OCI-LY1 (cell line): ENCODE results near the gene NECAB2.

Experiments used
- H2AFZ ChIP-seq: fragments of 200-600 bp; sonication (generic), shearing (Covaris generic); 2 replicates; pipeline ENCODE4 v1.6.0; 2014; ENCODE audit warnings: antibody characterized with exemption, mild to moderate bottlenecking, low read length
- H3F3A ChIP-seq: fragments of 200-600 bp; sonication (generic), shearing (Covaris generic); 2 replicates; pipeline ENCODE4 v1.6.0; 2014; ENCODE audit warnings: mild to moderate bottlenecking, antibody characterized with exemption, low read length, moderate library complexity; ENCODE audit not compliant: insufficient read depth
- H3K27ac ChIP-seq: fragments of 200-600 bp; sonication (generic); 2 replicates; pipeline ENCODE4 v1.5.1; 2014; ENCODE audit warnings: low read length, mixed run types, mild to moderate bottlenecking, low read depth; ENCODE audit not compliant: poor library complexity, severe bottlenecking
- H3K27me3 ChIP-seq: fragments of 200-600 bp; sonication (generic); 2 replicates; pipeline ENCODE4 v1.6.0; 2014; ENCODE audit warnings: antibody characterized with exemption, mild to moderate bottlenecking, low read length, moderate library complexity; ENCODE audit not compliant: insufficient read depth
- H3K36me3 ChIP-seq: fragments of 200-600 bp; sonication (generic); 2 replicates; pipeline ENCODE4 v1.6.1; 2014; ENCODE audit warnings: mild to moderate bottlenecking, antibody characterized with exemption, low read length, moderate library complexity, mixed read lengths; ENCODE audit not compliant: insufficient read depth
- H3K4me1 ChIP-seq: fragments of 200-600 bp; sonication (generic); 2 replicates; pipeline ENCODE4 v1.5.1; 2014; ENCODE audit warnings: mild to moderate bottlenecking, low read length, moderate library complexity; ENCODE audit not compliant: insufficient read depth, severe bottlenecking
- H3K4me2 ChIP-seq: fragments of 200-600 bp; sonication (generic), shearing (Covaris generic); 2 replicates; pipeline ENCODE4 v1.6.1; 2014; ENCODE audit warnings: low read length
- H3K4me3 ChIP-seq: fragments of 200-600 bp; sonication (generic); 2 replicates; pipeline ENCODE4 v1.5.1; 2014; ENCODE audit warnings: low read length, low read depth, mild to moderate bottlenecking, mixed read lengths; ENCODE audit not compliant: poor library complexity, severe bottlenecking
- H3K79me2 ChIP-seq: fragments of 200-600 bp; shearing (Covaris generic); 2 replicates; pipeline ENCODE4 v1.6.1; 2016; ENCODE audit warnings: mixed run types, low read length, mixed read lengths; ENCODE audit not compliant: insufficient read depth
- H3K9ac ChIP-seq: fragments of 200-600 bp; sonication (generic), shearing (Covaris generic); 2 replicates; pipeline ENCODE4 v1.6.1; 2014; ENCODE audit warnings: mild to moderate bottlenecking, low read length, mixed read lengths
- H3K9me2 ChIP-seq: fragments of 200-600 bp; sonication (generic), shearing (Covaris generic); 2 replicates; pipeline ENCODE4 v1.6.1; 2014; ENCODE audit warnings: low read depth, mild to moderate bottlenecking, low read length, mixed read lengths
- H3K9me3 ChIP-seq: fragments of 200-600 bp; shearing (Covaris generic); 2 replicates; pipeline ENCODE4 v1.6.1; 2014; ENCODE audit warnings: low read length, mixed read lengths
- H4K20me1 ChIP-seq: fragments of 200-600 bp; sonication (generic), shearing (Covaris generic); 2 replicates; pipeline ENCODE4 v1.6.0; 2016; ENCODE audit warnings: mild to moderate bottlenecking, low read length; ENCODE audit not compliant: insufficient read depth
- CTCF ChIP-seq: fragments of 200-600 bp; sonication (generic), shearing (Covaris generic); IDR thresholded peaks from 2 replicates; pipeline ENCODE4 v1.5.1; 2017; ENCODE audit warnings: mild to moderate bottlenecking, antibody characterized with exemption, low read length, moderate library complexity, mixed read lengths
- EZH2 ChIP-seq: fragments of 200-600 bp; sonication (generic), shearing (Covaris generic); IDR thresholded peaks from 2 replicates; pipeline ENCODE4 v1.8.0; 2017; ENCODE audit warnings: borderline replicate concordance, mixed run types, mild to moderate bottlenecking, antibody characterized with exemption, low read length, moderate library complexity, mixed read lengths

The NECAB2 gene

GRCh38 chr16:83954577-83955016 is 13.4 kb upstream of the NECAB2 start:
- no peak overlapping the region for H3K4me2 ChIP-seq
- no peak overlapping the region for H3K9ac ChIP-seq

GRCh38 chr16:83955218-83956130 is 12.6 kb upstream of the NECAB2 start:
- Histone ChIP-seq H2AFZ (no peak overlapping the region), H3K9me2 (no peaks in the 10 kb centered on the region), H3K27me3 (0 out of 2 replicates have a peak, but pooled peaks cover 5% of the 10 kb centered on the region), H4K20me1 (no peaks in the 10 kb centered on the region), H3K4me2 (no peak overlapping the region), H3K27ac (no peak overlapping the region), H3F3A (no peaks in the 10 kb centered on the region), H3K79me2 (no peaks in the 10 kb centered on the region), H3K4me3 (no peak overlapping the region), H3K4me1 (peaks cover 3% of the 10 kb centered on the region), H3K9ac (no peak overlapping the region), H3K36me3 (no peaks in the 10 kb centered on the region), H3K9me3 (no peaks in the 10 kb centered on the region)
- TF ChIP-seq EZH2 (no peak), CTCF (no peak)

More at GRCh38 chr16:83954577-83955016, 13.4 kb upstream of the NECAB2 start:
- Histone ChIP-seq H3K9me3 (no peaks in the 10 kb centered on the region), H4K20me1 (no peaks in the 10 kb centered on the region), H3K36me3 (no peaks in the 10 kb centered on the region), H3K4me3 (no peak overlapping the region), H3K27ac (no peak overlapping the region), H3F3A (no peaks in the 10 kb centered on the region), H3K4me1 (peaks cover 3% of the 10 kb centered on the region), H3K9me2 (no peaks in the 10 kb centered on the region), H2AFZ (no peak overlapping the region), H3K27me3 (0 out of 2 replicates have a peak, but pooled peaks cover 5% of the 10 kb centered on the region), H3K79me2 (no peaks in the 10 kb centered on the region)
- TF ChIP-seq CTCF (no peak), EZH2 (no peak)

- no peak overlapping the region for H2AFZ ChIP-seq
- H3K27me3 ChIP-seq, result 0 out of 2 replicates have a peak, but pooled peaks cover 5% of the 10 kb centered on the region
- H3K4me1 ChIP-seq, result peaks cover 3% of the 10 kb centered on the region
- no peaks in the 10 kb centered on the region for H3F3A ChIP-seq
- no peak overlapping the region for H3K4me3 ChIP-seq
- no peaks in the 10 kb centered on the region for H4K20me1 ChIP-seq
- H3K36me3 ChIP-seq, result no peaks in the 10 kb centered on the region
- peak; percentile 88 for TF ChIP-seq CTCF
- TF ChIP-seq EZH2, result no peak
- H3K9me3 ChIP-seq, result no peaks in the 10 kb centered on the region
- H3K79me2 ChIP-seq, result no peaks in the 10 kb centered on the region
- H3K9ac ChIP-seq, result no peak overlapping the region
- no peak overlapping the region for H3K27ac ChIP-seq
- H3K4me2 ChIP-seq, result no peak overlapping the region
- H3K9me2 ChIP-seq, result no peaks in the 10 kb centered on the region
Measured at GRCh38 chr16:83956336-83957289, 11.4 kb upstream of the NECAB2 start.
